HG03520 (cell line): ENCODE measurements around the gene MACROH2A2.
"Not testable (repeated sequence)": the region's sequence is repeated elsewhere in the genome, so short reads cannot be mapped to it uniquely, and the experiment has no call there.

Experiments
- ATAC-seq: cut with Tn5 transposase; IDR thresholded peaks from one replicate; pipeline ENCODE4 v1.9.1; 2021; ENCODE audit warnings: mild to moderate bottlenecking, moderate library complexity; ENCODE audit not compliant: unreplicated experiment

MACROH2A2 gene

DNA sequence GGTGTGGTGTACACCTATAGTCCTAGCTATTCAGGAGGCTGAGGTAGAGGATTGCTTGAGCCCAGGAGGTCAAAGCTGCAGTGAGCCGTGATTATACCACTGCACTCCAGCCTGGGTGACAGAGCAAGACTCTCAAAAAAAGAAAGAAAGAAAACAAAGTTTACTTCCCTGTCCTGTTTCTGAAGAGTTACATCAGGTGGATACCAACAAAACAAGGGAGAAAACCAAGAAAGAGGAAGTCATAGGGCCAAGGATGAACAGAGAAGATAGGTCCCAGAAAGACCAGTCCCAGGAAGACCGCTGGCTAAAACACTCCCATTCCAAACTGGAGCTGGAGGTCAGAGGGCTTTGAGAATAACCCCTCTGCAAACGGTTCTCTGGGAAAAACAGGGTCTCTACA is 13.5 kb downstream of the MACROH2A2 start:
- no peak for ATAC-seq

DNA sequence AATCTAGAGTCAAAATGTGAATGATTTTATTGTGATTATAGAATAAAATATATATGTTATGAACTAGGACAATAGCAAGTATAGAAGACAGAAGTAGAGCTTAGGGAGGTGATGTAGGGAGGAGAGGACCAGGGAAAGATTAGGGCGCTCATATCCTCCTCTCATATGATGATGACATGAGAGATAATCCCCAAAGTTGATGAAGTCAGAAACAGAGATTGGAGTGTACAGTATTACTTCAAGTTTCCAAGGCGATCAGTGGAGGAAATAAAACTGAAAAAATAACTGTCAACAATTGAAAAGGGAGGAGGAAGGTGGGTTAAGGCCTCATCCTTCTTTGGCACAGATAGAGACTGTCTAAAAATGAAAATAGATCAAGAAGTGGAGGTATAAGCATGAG is 14.9 kb downstream of the MACROH2A2 start:
- no peak for ATAC-seq

DNA sequence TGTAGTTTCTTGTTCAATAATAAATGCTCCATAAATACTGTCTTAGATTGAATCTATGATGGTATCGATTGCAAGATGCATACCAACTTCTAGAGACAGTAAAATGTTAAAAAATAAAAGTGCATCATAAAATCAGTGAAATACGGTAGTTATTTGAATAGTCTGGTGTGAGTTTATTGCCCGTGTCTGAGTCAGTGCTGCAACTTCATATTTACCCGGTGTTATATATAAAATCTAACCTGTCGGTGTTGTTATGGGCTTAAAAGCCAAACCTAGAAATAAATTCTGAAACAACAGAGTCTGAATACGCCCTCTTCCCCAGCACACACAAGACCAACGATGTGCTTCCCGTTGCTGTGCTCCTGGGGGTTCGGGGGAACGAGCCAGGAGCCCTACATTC is 16.3 kb downstream of the MACROH2A2 start:
- ATAC-seq, result no peak

DNA sequence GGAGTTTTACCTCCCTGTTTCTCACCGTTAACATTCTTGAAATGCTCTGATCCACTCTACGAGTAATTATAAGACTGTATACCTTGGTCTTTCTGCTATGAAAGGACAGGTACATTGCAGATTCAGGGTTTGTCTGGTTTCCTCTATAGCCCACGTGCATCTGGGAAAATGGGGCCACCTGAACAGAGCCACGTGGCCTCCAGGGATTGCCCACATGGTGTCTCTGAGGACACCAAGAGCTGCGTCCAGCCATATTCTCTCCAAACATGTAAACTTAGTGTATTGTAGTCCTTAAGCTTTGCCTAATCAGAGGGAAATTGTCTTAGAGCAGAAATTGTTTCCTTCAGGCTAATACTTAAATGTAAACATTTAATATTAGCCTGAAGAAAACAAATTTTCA is 16.7 kb downstream of the MACROH2A2 start:
- no peak for ATAC-seq

DNA sequence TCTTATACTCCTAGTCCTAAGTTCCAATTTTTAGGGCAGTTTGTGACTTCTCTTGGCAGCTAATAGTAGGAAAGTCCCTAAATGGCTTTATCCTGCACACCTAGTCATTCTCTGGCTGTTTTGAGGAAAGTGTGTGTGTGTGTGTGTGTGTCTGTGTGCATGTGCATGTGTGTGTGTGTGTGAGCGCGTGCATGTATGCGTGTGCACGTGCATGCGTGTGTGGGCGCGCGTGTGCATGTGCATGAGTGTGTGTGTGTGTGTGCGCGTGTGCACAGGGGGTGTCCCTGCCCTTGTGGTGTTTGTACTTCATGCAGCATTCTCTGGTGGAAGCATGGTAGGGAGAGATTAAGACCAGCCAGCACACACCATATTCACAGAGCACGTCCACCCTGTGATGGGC is 18.2 kb downstream of the MACROH2A2 start:
- ATAC-seq, result no peak

DNA sequence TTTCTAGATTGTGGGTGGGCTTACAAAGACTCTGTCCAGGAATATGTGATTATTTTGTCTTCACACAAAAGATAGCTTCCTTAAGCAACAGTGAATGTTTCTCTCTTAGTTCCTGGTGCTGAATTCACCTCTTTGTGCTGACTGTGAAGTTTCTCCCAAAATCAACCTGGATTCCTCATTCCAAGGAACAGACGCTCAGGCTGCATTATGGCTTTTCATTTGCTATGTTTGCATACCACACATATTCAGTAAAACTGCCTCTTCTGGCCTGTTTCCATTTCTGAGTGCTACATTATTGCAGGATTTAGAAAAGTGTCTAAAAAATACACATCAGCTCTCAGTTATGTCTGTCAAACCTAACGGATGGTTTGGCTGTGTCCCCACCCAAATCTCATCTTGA is 21.5 kb downstream of the MACROH2A2 start:
- ATAC-seq, result no peak

DNA sequence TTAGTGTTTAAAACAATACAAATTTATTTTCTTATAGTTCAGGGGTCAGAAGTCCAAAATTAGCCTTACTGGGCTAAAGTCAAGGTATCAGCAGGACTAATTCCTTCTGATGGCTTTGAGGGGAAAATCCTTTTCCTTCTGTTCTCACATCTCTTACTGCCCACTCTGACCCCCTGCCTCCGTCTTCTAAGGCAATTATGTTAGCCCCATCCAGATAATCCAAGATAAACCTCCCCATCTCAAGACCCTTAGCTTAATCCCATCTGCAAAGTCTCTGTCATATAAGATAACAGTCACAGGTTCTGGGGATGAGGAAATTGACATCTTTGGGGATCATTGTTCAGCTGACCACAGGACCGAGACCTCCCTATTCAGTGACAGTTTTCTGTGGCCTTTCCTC is 22.3 kb downstream of the MACROH2A2 start:
- no peak for ATAC-seq

DNA sequence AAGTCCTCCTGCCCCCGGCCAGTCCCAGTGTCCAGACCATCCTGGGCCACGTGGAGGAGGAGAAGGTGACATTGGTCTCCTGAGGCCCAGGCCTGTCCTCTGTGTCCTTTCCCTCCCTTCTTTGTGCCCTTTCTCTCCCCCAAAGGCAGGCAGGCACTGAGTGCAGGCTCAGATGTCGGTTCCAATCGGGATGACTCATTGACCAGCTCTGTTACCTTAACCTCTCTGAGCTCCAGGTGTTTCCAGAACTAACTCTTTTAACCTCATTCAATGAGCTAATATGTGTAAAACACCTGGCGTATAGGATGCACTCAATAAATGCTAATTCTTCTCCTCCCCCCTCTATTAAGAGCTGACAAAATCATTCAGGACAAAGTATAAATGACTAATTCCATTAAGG is 25.7 kb downstream of the MACROH2A2 start:
- no peak for ATAC-seq

DNA sequence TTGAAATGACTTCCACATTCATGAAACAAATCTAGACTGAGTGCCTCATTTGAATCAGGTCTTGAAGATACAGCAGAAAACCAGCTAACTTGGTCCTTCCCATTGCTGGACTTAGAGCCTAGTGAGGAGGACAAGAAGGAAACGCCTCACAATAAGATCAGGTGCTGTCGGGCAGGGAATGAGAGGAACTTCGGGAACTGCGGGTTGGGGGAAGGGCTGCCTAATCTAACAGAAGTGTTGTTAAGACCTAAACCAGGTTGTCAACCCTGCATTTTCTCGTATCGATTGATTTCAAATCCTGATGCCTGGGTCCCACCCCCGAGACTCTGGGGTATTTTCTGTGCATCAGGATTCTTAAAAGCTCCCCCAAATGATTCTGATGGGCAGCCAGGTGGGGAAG is 26.3 kb downstream of the MACROH2A2 start:
- no peak for ATAC-seq

DNA sequence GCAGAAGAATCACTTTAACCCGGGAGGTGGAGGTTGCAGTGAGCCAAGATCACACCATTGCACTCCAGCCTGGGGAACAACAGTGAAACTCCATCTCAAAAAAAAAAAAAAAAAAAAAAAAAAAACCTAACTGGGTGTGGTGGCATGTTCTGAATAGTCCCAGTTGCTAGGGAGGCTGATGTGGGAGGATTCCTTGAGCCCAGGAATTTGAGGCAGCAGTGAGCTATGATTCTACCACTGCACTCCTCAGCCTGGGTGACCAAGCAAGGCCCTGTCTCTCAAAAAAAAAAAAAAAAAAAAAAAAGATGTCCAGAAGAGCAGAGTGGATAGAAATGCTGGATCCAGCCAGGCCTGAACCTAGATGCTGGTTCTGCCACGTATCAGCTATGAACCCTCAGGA is 28.1 kb downstream of the MACROH2A2 start:
- ATAC-seq, result not testable (repeated sequence)

DNA sequence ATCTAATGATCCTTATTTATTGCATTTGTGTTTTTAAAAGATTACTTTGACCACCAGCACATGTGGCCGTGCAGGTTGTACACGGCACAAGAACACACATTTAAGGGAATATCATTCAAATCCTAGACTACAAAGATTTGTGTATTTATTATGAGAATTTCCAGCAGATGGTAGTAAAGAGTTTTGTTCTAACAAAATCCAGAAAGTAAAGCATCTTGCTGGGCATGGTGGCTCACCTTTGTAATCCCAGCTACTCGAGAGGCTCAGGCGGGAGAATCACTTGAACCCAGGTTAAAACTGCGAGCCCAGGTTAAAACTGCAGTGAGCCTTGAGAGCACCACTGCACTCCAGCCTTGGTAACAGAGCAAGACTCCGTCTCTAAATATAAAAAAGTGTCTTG is 31.5 kb downstream of the MACROH2A2 start:
- no peak for ATAC-seq

DNA sequence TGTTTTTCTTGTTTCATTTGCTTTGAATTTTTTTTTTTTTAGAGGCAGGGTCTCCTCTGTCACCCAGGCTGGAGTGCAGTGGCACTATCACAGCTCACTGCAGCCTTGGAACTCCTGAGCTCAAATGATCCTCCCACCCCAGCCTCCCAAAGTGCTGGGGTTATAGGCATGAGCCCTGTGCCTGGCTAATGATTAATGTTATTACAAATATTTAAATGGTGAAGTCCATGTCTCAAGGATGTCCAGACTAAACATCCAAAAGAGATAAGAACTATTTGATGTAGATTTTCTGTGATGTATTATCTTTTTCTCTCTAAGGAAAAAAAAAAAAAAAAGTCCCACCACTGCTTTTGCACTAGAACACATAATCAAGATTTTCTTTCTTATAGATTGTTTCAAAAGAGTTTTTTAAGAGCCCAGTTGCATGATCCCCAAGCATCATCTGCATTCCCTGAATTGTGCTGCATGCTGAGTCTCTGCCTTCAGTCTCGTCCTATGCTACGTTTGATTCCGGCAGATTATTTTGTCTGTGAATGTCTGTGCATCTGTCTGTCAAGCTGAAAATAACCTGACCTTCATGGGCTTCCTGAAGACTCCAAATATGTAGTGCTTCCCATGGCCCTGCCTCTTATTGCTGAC is 33.4 kb downstream of the MACROH2A2 start:
- no peak for ATAC-seq

DNA sequence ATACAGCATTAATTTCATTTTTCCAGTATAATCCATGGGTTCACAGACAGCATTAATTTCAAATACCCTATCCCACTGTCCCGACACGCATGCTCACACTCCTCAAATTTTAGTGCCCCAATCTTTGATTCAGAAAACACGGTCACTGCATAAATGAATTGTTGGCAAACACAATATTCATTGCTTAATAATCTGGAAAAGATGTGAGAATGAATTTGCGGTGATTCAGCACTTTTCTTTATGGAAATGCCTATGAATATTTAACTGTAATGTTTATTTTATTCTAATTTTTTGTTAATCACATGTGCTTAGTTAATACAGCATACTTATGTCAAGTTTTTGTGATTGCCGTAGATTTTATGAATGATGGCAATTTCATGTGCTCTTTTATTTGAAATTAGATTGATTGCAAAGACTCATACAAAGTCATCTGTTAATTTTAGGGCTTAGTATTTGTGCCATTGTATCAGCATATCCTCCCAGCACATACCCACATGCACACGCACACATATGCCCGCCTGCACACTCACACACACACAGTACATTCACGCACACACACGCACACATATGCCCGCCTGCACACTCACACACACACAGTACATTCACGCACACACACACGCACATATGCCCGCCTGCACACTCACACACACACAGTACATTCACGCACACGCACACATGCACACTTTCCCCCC is 35.1 kb downstream of the MACROH2A2 start:
- no peak for ATAC-seq

DNA sequence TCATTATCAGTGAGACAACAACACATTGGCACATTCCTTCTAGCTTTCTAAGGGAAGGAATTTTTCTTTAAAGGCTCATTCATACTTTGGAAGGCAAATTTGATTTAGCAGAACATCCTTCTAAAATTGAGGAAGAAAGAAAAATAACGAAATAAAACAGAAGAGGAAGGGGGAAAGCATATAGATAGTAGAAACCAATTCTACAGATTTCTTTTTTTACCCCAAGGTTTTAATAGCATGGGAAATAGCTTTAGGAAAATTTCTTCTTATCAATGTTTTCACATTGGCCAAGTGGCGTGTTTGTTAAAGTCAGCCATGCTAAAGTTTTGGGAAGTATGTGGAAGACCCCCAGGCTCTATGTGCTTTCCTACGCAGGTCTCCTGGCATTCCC is 35.7 kb downstream of the MACROH2A2 start:
- no peak for ATAC-seq

DNA sequence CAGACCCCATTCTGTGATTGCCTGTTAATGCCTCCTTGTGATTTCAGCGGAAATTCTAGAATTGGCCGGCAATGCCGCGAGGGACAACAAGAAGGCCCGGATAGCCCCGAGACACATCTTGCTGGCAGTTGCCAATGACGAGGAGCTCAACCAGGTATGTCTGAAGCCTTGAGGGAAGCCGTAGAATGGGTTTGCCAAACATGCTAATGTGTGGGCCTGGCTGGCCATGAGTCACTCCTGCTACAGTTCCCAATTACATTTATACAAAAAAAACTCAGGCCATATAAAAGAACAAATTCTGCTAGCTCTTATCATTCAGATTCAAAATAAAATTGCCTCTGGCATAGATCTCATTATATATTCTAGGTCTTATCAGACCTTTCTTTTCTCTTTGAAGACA is 37.4 kb downstream of the MACROH2A2 start:
- ATAC-seq, result no peak

DNA sequence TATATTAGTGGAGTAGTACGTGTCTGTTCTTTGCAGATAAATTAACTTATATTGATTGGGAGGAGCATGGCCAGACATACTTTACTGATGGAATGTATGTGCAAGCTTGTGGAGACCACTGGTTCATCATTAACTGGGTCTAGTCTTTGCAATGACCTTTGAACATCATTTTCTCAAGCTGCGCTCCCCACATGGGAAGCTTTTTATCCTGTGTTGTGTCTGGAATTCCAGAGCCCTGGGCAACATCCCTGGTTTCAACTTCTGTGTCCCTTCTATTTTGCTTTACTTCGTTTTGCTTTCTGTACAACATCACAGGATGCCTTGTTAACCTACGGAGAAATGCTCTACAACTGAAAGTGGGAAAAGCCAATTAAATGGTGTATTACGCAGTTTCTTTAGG is 38.3 kb downstream of the MACROH2A2 start:
- no peak for ATAC-seq

DNA sequence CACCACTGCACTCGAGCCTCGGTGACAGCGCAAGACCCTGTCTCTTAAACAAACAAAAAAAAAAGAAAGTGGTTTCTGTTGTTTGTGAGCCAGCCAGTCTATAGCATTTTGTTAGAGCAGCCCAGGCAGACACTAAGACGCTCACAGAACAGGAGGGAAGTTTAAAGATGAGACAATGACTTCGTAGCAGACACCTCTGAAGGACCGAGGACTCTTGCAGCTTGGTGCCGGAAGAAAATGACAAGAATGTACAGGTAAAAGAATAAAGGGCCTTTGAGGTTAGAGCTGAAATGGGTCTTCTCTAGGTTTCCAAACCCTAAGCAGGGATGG is 39.7 kb downstream of the MACROH2A2 start:
- no peak for ATAC-seq

DNA sequence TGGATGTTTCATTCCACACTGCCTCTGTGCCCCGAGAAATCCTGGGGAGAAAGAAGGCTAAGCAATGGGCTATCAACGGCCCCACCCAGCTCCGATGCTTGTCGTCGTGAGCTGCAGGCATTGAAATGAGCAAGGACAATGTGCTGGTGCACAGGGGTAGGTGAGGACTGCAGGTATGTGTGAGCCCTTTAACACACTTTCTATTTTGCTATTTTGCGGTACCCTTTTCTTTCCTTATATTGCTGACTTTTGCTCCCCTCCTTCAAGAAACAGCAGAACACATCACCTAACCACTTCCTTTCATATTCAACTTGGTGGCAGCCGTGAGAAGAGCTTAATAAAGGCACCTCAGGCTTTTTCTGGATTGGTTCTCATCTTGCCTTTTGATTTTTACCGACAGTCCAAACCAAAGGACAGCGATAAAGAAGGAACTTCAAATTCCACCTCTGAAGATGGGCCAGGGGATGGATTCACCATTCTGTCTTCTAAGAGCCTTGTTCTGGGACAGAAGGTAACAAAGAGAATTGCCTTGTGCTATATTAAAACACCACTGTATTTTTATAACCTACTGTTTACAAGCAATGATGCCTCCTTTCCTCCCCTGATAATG is 40.8 kb downstream of the MACROH2A2 start:
- ATAC-seq, result no peak

DNA sequence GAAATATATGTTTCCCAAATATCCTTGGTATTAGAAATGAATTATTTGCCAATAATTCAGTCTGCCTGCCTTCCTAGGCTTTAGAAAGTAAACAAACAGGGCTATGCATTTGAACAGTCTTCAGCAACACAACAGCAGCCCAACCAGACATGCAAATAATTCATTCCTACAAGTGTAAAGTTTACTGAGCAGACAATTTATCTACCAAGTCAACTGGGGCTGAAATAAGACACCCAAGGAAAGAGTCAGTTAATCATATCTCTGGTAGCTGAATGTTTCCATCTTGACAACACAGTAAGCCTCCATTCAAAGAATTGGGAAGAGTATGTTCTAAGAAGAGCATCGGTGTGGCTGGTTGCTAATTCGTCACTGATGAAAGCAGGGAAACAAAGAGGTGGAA is 41.6 kb downstream of the MACROH2A2 start:
- no peak for ATAC-seq

DNA sequence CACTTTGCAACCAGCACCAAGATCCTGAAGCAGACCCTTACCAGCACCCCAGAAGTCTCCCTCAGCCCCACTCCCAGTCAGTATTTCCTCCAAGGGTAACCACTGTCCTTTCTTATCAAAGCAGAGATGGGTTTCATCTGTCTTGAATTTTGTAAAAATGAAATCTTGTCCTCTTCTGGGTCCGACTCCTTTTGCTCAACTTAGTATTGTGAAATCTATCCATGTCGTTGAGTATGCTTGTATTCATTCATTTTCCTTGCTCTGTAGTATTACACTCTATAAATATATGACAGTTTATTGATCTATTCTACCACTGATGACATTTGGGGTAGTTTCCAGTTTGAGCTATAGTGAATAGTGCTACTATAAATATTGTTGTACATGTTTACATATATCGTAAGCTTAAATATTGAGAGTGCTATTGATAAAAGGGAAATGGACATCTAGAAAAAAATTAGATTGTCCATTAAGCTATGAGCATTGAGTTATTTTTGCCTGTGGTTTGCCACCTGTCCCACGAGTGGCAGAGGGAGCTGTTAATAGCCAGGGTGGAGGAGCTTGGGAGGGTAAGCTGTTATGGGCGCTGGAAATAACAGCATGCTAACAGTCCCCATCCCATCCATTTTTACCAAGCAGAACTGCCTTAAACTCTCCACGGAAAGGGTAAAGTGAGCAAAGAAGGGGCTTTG is 43.5 kb downstream of the MACROH2A2 start:
- no peak for ATAC-seq

DNA sequence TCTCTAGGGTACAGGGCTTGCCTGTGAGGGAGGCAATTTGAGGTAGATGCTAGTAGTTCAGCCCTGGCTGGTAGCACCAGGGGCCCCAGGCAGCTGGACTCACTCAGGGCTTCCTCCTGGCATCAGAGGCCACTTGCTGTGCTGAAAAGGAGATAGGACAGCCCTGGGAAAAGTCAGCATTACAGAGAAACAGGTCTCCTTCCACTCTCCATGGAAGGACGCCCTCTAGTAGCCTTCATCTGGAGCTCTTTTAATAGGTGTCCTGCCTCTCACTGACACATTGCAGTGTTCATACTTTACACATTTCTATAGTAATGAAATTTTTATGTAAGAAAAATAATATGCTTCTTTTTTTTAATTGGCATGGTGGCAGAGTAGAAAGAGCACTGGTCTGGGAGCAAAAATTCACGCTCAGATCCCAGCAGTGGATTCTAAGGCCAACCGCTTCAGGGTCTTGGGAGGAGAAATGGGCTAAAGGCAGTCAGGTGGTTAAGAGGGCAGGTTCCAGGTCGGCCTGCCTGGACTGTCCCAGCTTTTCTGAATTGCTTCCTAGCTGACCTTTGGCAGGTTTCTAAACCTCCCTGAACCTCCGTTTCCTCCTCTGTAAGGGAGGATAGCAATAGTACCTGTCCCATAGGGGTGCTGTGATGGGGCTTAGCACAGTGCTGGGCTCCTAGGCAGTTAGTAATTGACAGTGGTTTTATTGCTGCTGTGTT is 44.2 kb downstream of the MACROH2A2 start:
- no peak for ATAC-seq
